KBM-7 (cell line): ENCODE data around the gene YTHDF1.

Source experiments
- DNase-seq: peaks from one replicate; pipeline ENCODE4 v3.0.0-alpha.2; 2015
- in situ Hi-C: fragments of 300-500 bp; cut with MboI; formaldehyde crosslinking; loops from 2 replicates; pipeline ENCODE4 v1.14.3; 2020; ENCODE audit warnings: low sequenced_read_pairs, low pct_unique_long_range_greater_than_20kb, mixed read lengths

The YTHDF1 gene

DNA sequence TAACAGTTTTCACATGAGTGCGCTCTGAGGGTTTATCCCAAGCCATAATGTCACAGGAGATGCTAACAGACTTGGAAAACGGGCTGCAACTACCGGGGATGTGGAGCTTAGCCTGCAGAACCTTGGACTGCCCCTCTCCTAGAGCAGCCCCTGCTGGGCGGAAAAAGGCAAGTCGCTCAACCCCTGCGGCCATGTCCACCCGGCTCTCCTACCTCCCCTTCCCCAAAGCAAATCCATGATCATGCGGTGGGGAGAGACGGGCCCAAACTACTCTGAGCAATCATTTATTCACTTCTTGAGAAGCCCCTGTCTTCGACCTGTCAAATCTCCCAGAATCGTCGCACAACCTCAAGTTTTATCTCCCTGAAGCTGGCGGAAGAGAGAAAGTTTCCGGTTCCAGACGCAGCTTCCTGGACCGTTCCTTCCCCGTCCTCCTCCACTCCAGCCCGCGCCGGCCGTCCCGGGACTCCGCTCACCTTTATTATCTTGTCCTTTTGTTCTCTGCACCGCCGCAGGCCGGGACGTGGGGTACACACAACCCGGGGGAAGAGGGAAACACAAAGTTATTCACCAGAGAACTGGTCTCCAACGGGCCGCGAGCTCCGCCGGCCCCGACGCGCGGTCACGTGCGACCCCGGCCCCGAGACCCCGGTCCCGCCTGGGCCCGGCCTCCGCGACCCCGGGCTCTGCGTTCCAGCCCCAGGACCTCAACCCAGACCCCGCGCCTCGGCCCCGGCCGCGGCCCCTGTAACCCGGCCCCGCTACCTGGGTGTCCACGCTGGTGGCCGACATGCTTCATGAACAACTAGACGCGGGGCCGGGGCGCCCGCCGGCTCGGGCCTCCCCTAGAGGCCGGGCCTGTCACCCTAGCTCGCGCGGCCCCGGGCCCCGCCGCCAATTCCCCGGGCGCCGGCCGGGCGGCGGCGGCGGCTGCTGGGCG, 560 bp downstream of the YTHDF1 start:
- in situ Hi-C loops = no loop called here
- DNase-seq = peak; percentile 59

DNA sequence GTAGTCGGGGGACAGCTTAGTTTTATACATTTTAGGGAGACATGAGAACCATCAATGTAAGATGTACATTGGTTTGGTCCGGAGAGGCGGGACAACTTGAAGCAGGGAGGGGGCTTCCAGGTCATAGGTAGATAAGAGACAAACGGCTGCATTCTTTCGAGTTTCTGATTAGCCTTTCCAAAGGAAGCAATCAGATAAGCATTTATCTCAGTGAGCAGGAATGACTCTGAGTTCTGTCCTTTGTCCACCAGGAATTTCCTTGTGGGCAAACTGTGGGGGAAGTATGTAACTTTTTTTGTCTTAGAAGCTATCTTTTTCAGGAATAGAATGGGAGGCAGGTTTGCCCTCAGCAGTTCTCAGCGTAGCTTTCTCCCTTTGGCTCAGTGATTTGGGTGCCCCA, 1.4 kb downstream of the YTHDF1 start:
- no peak for DNase-seq
- in situ Hi-C loops = no loop called here

DNA sequence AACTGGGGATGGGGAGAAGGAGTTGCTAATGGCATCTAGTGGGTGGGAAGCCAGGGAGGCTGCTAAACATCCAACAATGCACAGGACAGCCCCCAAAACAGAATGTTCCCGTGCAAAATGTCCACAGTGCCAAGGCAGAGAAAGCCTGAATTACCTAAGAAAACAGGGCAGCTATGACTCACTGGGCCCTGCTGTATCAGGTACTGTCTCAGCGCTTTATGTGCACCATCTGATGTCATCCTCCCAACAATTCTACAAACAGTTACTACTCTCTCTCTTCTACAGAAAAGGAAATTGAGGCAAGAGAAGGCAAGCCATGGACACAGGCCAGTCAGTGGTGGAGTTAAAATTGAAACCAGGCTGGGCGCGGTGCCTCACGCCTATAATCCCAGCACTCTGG, 3.1 kb downstream of the YTHDF1 start:
- no peak for DNase-seq
- in situ Hi-C loops = no loop called here

DNA sequence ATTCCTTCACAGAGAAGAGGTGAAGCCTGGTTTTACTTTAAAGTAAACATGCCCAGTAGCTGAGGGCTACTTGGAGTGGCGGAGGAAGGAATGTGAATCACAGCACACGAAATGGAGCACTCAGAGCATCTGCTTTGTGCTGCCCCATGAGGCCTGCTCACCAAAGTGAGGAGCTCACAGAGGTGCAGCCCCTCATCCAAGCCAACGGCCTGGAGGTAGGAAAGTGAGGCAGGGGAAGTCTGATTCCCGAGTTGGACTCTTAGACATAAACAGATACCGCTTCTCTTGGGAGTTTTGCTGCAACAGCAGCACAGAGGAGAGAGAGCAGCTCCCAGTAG, 3.6 kb downstream of the YTHDF1 start:
- no peak for DNase-seq
- in situ Hi-C loops = no loop called here

DNA sequence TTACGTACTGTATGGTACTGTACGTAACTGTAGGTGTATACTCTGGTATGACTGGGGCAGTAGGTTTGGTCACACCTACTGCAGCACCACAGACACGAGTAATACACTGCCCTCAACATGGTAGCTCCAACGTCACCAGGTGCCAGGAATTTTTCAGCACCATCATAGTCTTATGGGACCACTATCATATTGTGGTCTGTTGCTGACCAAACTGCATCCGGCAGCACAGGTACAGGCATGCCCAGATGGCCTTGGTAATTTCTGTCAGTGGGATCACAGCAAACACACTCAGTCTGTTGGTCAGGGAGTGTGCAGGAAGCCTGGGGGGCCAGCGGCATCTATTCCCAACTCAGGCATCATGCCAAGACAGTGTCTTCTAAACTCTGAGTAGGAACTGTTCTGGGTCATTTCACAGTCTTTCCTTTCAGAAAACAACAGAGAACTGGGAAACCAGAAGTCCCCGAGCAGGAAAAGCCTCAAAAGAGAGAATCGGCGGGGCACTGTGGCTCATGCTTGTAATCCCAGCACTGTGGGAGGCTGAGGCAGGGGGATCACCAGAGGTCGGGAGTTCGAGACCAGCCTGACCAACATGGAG, 5.8 kb downstream of the YTHDF1 start:
- DNase-seq = no peak
- in situ Hi-C loops = no loop called here

DNA sequence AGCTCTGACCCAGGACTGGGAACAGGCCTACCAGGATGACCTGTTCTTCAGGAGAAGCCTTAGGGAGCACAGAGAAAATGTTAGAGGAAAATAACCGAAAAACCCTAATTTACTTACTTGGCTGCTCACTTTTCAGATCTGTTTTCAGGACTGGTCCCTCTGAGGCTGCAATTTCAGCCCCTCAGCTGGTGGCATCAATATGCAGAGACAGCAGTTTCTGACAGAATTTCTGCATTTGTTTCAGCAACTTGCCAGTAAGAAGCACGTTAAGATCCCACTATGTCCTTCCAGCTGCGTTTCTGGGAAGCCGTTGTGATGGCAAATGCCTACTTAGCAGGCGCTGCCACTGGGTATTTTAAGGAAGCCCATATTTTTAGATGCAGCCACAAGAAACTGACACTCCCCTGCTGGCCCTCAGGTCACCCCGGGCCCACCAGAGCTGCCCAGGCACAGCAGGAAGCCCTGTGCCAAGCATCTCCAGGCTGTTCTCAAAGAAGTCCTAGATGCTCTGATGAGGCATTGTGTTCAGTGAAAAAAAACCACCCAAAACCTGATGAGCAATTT, 7.5 kb downstream of the YTHDF1 start:
- in situ Hi-C loops = no loop called here
- no peak for DNase-seq

DNA sequence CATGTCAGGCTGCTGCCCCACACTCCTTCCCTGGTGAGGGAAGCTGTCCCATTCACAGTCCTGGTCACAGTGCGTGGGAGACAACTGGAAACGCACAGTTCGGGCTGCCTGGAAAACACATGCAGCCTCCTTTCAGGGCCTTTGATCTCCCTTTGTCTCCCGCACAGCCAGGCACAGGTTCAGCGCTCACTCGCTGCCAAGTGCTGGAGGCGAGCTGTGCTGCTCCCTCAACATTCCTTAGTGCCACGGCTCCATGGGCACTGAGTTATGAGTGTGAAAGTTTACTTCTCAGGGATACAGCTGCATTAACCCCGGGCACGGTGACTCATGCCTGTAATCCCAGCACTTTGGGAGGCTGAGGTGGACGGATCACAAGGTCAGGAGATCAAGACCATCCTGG, 9.1 kb downstream of the YTHDF1 start:
- no peak for DNase-seq
- in situ Hi-C loops = no loop called here

DNA sequence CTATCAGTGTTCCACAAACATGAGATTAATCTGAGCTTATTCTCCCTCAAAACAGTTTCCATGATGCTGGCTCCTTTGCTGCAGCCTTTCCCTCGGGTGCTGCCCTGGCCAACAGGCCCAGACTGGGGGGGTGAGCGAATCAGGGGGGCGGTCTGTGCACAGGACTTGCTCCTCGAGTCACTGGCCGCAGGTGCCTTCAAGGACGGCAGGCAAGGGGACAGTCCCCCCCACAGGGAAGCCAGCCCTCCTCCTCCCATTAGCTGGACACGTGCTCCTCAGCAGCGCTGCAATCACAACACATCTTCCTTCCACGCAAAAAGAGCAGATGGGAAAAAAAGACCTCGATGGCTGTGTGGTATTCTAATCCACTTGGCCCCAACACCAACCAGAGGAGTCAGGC, 10.0 kb downstream of the YTHDF1 start:
- in situ Hi-C loops = no loop called here
- DNase-seq = no peak

DNA sequence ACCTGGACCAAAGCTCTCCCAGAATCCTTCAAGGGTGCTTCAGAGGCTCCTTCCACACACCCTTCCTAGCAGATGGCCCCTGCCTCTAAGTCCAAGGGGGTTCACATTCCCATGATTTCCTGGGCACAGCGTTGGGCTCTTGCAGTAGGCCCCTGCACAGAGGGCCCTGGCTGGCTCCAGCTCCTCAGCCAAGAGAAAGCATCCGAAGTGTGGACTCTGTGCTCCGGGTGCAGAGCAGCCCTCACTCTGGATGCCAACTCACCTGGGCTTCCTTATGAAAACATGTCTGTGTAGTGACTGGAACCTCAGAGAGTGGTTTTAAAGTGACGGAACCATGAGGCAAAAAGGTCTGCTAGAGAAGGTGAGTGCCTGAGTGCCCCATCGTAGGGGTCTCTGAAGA, 11.6 kb downstream of the YTHDF1 start:
- DNase-seq = no peak
- in situ Hi-C loops = no loop called here

DNA sequence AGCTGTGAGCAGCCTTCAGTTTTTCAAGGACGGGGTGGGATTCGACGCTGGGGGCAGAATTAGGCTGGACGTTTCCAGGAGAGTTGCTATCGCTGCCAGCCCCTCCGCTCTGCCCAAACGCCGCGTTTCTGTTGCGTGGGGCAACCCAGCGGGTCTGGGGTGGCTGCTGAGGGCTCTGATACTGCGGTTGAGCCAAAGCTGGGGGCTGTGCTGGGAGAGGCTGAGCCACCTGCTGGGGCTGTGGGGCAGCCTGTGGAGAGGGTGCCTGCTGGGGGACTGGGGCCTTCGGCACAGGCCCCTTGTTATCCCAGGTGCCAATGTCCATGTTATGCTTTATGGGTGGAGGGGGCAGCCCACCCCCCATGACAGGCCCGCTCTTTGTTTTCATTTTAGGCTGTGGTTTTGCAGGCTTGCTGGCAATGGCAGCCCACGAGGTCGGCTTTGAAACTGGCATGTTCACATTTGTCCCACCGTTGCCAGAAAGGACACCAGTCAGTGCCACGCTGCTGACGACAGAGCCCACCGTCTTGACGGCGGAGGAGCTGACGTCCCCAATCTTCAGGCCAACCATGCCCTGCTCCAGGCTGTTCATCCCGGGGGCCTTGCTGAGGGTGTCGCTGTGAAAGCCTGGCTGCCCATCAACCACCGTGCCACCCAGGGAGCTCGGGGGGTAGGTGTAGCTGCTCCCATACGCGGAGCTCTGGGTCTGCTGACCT, 13.0 kb downstream of the YTHDF1 start:
- in situ Hi-C loops = no loop called here
- DNase-seq = no peak

DNA sequence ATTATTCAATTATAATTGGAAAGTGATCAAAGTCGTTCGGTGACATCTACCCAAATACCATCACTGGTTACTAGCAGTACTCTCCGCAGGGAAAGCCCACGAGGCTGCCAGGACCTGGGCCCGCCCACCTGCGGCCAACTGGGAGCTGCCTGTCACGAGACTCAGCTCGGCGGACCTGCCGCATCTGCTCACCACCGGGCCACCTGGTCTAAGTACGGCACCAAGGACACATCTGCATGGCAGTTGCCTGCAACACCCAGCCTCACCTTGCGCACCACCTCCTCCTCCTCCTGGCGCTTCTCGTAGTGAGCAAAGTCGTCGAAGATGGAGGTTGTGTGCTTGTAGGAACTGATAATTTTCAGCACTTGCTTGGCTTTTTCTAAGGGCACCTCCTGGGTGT, 13.9 kb downstream of the YTHDF1 start:
- in situ Hi-C loops = no loop called here
- no peak for DNase-seq

DNA sequence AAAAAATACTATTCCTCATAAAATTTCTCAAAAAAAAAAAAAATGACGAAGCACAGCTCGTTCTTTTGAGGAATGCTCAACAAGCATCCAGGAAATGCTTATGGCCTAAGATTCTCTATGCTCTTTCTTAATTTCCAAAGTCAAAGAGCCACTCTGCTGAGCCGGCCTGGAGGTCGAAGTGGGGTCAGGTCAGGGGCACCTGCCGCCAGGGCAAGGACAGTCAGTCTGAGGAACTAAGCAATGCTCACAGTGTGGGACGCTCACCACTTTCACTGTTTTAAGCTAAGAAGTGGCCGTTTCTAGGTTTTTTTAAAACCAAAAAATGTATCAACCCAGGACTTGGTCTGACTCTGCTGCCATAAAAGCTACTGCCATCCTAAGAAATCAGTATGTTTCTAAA, 17.3 kb downstream of the YTHDF1 start:
- DNase-seq = no peak
- in situ Hi-C loops = no loop called here

DNA sequence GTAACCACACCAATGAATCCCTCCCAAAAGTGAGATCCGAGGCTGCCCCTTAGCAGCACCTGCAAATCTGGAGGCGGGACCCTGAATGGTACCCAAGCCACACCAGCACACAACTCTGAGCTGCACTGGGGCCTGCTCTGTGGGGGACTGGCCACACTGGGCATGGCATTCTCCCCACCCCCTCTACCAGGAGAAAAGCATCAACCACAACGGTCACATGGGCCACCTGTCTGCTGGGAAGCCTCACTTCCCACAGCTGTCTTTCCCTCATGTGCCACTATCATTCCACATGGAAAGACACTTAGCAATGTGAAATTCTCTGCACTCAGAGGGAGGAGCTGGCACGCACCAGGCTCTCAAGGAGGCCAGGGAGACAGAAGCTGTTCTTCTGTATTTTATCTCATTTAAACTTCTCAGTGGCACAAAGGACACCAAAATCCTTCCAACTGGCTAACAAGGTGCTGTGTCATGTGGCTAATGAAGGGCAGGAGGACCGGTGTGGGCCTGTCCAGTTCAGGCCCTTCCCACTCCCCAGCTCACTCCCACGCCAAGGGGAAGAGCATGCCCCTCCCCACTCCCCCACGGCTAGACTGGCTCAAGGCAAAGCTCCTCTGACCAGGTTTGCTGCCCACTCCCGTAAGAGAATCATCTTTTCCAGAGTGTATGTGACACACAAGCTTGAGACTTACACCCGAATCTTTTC, 19.0 kb downstream of the YTHDF1 start:
- in situ Hi-C loops = no loop called here
- DNase-seq = no peak

DNA sequence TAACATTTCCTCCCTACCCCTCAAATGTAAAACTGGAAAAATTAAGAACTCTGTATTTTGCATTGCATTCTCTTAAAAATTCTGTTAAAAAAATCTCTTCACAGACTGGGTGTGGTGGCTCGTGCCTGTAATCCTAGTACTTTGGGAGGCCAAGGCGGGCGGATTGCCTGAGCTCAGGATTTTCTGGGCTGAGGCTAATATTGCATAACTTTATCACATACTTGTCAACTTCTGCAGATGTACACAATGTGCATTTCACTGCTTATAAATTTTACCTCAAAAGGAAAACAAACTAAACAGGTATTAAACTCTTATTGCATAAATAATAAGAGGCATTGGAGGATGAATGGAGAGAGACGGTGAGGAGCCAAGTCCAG, 21.1 kb downstream of the YTHDF1 start:
- no peak for DNase-seq
- in situ Hi-C loops = no loop called here

DNA sequence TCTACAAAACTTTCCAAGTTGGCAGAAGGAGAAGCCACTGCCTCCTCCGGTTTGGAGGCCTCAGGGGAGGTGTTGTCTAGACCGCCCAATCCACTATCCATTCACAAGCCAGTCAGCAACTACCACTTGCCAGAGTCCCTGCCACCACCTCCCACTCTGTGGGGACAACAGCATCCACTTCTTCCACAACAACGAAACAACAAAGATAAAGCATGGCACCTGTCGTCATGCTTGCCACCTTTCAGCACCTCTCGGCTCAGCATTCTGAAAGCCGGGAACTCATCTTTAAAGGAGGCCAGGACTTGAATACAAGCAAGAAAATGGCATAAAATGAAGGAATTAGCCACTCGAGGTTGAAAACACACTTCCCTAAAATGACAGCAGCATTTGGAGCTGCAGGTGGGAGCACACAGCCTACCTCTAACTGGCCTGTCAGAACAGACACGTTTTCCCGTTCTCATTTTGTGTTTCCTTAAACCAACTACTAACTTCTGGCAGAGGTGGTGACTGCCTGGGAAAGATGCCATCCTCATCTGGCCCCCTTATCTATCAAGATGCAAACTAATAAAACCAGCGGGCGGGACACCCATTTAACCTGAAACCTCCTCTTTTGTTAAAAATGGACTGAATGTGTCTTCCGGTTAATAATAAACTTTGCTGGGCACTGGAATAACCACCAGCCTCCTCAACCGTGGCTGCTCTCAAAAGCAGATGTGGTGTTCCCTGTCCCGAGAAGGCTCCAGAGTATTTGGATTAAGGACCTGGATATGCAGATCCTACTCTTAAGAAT, 21.7 kb downstream of the YTHDF1 start:
- no peak for DNase-seq
- in situ Hi-C loops = no loop called here

DNA sequence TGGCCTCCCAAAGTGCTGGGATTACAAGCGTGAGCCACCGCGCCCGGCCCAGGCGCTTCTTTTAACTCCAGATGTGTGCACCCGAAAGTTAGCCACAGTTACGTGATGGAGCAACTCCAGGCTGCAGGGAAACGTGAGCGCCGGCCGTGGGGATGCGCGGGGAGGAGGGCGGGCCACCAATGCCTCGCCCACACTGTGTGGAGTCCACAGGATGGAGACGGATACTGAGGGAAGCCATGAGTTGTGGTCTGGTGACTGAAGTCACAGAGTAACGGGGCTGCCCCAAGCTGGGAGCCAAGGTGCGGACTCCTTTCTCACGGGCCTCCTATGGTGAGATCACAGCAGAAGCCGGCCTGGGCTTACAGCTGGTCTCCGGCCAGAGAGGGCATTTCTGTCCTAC, 23.2 kb downstream of the YTHDF1 start:
- no peak for DNase-seq
- in situ Hi-C loops = no loop called here

DNA sequence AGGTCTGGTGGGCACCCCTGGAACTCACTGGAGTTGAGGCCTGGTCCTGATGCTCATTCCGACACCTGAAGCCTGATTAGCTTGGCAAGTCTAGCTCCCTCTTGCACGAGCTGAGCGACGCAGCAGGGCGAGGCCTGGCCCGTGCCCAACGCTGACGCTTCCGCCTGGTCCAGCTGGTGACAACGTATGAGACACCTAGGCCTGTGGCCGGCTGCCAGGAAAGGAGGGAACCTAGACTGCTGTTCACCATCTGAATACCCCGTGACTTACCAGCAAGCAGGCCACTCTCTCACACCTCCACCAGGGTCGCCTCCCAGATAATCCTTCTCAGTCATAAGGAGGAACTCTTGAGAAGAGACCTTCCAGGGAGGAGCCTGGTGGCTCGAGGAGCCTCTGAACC, 24.5 kb downstream of the YTHDF1 start:
- in situ Hi-C loops = no loop called here
- DNase-seq = no peak

DNA sequence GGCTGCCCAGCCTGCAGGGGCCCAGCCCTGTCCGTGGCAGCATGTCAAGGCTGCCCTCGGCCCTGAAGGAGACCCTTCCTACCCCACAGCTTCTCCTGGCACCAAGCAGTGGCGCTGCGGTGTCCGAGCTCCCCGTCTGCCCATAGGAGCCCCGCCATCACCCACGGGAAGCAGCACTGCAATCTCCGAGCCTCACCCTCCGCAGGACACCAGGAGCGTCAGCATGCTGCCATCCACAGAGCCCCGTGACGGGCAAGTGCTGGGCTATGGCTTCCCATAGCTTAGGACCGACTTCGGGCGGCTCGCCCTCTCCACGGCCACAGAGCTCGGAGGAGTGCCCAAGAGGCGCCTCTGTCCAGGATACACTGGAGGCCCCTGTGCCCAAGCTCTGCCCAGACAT, 25.1 kb downstream of the YTHDF1 start:
- no peak for DNase-seq
- in situ Hi-C loops = no loop called here
